ENCODE results near the gene SNN. TPM values are rescaled to one million over a fixed set of nuclear protein-coding genes. Genes with fewer than 3 reads are reported as not detected.
A peak's percentile ranks its signal among the peaks of the same experiment; 100 is the strongest.

Gene SNN
- total RNA-seq, 1 donor from 2014 or later, result 31.2 TPM

DNA sequence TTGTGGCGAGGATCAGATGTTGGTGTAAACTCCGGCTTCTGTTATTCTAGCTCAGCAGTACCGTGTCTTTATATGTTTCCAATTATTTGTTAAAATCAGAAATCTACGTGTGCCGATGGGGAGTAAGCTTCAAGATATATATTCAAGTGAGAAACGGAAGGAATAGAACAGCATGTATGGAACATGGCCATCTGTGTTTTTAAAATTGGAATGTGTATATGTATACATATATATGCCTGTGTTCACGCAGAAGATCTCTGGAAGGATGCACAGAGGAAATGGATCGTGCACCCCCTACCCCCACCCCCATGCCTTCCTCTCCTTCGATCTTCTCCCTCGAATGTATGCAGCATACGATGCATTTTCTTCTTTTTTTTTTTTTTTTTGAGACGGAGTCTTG, 7.7 kb upstream of the SNN start:
- no peak for DNase-seq (ENCODE audit: low spot score)
- intact Hi-C loops (cut with DNase I), result no loop called here

DNA sequence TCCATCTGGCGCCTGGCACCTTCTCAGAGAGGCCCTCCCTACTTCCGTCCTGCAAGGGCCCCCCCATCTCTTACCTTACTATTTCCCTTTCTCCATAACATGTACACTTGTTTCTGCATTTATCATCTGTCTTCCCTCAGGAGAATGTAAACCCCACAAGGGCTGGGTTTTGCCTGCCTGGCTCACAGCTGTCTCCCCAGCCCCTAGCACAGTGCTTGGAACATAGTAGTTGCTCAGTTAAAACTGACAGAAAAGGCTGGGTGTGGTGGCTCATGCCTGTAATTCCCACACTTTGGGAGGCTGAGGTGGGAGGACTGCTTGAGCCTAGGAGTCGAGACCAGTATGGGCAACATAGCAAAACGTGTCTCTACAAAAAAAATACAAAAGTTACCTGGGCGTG, 5.7 kb upstream of the SNN start:
- intact Hi-C loops (cut with DNase I), result no loop called here
- peak; percentile 50 for DNase-seq (ENCODE audit: low spot score)

DNA sequence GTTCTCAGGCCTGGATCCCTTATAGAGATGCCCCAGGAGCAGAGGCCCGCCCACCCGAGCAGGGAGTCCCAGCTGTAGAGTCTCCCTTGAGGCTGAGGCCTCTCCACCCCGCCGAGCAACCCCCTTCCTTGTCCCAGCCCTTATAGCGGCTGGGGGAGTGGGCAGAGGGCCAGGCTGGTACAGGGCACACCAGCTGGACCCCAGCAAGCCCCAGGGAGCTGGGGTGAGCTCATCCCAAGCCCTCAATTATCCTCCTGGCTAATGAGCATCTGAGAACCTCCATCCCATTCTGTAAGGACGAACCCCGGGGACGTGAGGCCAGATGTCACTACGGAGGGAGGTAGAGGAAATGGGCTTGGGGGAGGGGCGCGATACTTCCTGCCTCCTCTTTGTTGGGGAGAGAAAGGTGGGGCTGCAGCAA, 3.2 kb upstream of the SNN start:
- intact Hi-C loops (cut with DNase I), result no loop called here
- DNase-seq (ENCODE audit: low spot score), result peak; percentile 44

DNA sequence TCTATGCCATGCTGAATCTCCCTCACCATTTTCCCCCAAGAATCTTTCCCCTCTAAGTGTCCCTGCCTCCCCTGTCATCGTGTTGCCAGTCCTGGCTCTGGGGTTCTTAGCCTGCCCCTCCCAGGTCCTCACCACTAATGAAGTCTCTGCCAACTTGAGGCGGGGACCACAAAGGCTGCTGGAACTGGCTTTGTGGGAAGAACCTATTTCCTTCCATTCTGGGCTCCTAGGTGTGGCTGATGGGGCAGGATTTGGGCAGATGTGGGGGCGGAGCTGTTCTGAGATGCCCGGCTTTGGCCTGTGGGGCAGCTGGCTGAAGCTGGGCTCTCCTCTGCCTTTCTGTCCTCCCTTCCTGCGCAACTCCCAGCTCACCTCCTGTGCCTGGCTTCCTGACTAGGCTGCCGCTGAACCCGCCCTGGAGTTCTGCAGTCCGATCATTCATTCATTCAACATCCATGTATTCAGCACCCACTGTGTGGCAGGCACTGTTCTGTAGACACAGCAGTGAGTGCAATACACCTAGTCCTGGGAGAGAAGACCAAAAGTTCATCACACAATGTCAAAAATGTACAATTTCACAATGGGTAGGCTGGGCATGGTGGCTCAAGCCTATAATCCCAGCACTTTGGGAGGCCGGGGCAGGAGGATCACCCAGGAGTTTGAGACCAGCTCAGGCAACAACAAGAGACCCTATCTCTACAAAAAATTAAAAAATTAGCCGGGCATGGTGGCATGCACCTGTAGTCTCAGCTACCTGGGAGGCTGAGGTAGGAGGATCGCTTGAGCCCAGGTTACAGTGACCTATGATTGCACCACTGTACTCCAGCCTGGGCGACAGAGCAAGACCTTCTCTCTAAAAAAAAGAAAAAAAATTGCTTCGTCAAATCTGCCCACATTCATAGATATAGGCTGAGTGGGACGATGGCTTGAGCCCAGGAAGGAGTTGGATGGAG, 1.9 kb upstream of the SNN start:
- DNase-seq (ENCODE audit: low spot score), result no peak
- intact Hi-C loops (cut with DNase I), result no loop called here

DNA sequence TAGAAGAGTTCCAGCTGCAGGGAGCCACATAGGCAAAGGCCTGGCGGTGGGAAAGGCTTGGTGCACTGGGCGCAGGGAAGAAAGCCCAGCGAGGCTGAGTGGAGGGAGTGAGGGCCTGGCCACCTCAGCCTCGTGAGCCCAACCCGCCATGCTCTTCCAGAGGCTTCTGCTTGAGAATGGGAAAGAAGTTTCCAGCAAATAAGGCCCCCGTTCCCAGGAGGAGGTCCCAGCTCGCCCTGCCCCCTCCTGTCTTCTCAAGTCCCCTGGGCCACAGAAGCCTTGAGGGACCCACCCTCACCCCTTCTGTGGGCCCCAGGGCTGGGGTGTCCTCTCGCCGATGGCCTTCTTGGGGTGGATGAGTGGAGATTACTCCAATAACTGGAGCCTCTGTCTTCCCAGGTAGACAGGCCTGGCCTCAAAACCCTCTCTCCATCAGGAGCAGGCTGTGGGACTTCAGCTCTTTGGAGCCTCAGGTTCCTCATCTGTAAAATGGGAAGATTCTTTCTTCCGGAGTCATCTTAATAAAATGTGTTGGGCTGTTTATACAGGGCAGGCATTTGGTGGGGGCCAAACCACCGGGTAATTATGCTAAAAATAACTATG, 933 bp upstream of the SNN start:
- intact Hi-C loops (cut with DNase I), result no loop called here
- DNase-seq (ENCODE audit: low spot score), result no peak

DNA sequence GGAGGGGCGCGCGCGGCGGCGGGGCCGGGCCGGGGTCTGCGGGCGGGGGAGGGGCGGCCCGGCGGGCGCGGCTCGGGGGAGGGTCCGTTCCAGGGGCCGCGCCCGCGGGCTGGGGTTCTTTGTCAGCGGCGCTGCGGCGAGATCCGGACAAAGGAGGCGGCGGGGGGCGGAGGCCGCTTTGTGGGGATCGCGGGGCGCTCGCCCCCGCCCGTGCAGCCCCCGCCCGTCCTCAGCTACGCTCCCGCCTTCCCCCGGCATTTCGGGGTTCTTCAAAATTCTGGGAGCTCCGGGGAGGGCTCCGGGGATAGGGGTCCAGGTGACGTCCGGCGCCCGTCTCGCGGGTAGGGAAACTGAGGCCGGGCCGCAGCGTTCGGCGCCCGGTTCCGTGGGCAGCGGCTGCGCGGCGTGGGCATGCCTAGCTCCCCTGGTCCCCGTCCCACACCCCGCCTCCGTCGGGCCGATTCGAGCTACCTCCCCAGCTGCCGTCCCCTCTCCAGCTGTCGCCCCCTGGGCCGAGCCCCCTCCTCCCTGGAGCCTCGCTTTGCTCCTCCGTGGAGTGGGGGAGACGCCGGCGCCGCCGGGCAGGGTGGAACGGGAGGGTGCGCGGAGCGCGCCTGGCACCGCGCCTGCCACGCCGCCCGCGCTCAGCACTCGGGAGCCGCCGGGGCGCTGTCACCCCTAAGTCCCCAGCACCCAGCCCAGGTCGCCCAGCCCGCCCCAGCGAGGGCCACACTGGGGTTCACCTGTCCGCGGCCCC, 546 bp downstream of the SNN start:
- no peak for DNase-seq (ENCODE audit: low spot score)
- intact Hi-C loops (cut with DNase I), result no loop called here

DNA sequence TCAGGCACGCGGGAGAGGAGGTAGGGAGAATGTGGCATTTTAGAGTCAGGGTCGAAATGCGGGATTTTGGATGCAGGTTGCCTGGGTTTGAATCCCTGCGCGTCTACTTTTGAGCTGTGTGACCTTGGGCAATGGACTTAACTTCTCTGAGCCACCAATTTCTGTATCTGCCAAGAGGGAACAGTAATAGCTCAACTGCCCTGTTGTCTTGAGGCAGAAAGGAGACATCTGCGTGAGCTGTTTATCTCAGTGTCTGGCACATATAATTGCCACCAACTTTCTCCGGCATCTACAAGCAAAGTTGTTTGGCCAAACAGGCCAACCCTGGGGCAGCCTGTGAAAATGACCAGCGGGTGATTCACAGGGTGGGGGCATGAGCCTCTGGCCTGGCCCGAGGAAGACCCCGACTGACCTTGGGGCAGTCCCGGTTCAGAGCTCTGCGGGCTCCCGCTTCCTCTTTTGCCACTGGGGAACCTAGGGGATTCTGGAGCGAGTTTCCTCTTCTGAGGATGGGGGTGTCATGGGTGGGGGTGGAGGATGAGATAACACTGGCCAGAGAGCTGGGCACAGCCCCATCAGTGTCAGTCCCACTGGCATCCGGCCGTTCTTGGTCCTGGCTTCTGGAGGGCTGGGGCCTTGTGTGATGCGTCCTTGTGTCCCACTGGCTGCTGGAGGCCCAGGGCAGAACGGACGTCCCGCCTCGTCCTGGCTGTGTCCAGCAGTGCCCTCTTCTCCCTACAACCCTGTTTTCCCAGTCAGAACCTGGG, 1.3 kb downstream of the SNN start:
- intact Hi-C loops (cut with DNase I), result no loop called here
- DNase-seq (ENCODE audit: low spot score), result peak; percentile 87

DNA sequence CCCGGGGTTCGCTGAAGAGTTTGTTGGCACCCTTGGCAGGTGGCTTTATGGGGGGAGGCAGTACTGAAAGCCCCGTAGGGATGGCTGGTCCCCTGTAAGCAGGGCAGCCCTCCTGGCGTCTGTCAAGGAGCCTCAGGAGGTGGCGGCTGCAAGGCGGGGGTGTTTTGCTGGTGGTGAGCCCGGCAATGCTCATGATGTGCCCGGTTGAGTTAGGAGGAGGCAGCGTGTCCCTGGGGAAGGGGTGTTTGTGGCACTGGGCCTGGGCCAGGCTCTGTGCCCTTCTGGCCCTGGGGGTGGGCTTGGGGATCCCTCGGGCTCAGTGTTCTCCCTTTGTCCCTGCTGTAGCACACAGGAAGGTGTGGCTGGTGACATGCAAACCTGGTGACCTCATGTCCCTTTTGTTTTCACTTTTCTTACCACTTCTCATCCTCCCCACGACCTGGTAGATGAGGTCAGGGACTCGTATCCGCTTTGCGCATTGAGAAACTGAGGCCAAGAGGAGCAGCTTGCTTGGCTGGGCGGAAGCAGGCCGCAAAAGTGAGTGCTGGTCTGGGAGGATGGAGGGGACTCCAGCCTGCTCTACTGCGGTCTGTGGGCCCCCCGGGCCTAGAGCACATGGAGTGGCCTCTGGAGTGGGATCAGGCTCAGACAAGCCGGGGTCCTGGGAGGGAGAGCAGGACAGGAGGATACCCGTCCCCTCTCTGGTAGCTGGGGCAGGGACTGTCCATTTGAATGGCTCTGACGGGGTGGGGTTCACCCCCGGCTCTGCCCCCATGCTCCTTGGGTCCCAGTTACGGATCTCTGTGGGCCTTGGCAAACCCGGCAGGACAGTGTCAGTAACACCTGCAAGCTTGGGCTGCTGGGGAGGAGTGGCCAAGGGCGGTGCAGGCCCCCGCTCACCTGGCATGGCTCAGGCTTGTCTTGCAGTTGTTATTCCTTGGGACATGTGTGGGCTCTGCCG, 2.2 kb downstream of the SNN start:
- intact Hi-C loops (cut with DNase I), result no loop called here
- DNase-seq (ENCODE audit: low spot score), result no peak

DNA sequence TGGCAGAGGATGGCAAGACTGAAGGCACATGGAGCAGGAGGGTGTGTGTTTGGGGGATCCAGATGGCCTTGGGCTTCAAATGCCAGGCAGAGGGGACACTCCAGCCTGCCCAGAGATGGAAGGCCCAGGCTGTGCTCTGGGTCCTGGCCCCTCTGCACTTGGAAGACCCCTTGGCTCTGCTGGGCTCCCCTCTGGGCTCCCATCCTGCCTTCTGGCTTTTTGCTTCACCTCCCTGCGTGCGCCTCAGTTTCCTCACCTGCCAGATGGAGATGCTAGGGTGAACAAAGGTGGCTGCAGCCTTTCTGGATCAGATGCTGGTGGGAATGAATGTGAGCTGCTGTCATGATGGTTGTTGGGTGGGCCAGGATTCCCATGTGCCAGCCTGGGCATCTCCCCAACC, 3.0 kb downstream of the SNN start:
- intact Hi-C loops (cut with DNase I), result no loop called here
- DNase-seq (ENCODE audit: low spot score), result no peak

DNA sequence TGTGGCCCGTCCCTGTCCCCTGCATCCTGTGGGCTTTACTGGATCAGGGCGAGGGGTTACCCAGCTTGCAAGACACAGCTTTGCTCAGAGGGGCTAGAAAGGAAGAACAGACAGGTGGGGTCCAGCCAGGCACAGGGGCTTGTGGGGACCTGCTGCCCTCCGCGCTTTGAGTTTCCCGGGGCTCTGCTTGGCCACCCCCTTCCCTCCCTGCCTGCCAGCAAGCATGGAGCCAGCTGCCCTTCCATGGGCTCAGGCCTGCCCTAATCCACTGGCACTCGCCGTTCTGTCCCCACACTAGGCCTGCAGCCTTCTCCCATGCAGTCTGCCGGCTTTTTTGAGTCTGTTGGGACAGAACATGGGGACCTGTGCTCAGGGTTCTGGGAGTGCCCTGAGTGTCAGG, 3.4 kb downstream of the SNN start:
- intact Hi-C loops (cut with DNase I), result no loop called here
- no peak for DNase-seq (ENCODE audit: low spot score)

DNA sequence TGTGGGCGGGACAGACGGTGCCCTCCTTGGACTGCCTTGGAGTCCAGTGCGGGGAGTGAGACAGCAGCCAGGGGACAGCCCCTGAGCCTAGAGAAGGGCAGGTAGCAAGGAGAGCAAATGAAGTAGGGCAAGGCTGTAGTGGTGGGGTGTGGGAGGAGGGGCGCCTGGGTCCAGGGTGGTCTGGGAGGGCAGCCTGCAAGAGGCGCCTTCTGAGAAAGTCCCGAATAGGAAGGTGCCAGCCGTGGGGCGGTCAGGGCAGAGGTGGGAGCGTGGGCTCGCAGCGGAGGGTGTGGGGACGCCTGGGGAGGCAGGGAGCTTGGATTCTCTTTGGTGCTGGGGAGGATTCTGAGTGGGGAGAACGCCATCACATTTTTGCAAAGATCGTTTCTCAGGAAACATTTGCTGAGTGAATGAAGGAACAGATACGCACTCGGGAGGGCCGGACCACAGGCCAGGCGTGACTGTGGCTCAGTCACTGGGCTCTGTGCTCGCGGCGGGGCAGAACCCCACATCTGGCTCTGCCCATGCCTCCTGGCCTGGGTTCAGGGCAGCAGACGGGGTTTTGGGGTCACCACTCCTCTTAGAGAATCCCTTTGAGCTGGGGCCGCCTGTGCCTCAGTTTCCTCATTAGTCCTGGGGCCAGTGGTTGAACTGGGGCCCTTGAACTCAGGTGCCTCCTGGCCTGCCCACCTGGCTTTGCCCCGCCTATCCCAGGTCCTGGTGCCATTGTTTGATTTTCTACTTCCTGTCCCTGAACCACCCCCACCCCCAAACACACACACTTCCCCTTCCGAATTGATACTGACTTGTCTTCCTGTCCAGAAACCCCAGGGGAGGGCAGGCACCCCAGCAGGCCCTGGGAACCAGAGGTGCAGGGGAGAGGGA, 4.2 kb downstream of the SNN start:
- intact Hi-C loops (cut with DNase I), result no loop called here
- DNase-seq (ENCODE audit: low spot score), result no peak

DNA sequence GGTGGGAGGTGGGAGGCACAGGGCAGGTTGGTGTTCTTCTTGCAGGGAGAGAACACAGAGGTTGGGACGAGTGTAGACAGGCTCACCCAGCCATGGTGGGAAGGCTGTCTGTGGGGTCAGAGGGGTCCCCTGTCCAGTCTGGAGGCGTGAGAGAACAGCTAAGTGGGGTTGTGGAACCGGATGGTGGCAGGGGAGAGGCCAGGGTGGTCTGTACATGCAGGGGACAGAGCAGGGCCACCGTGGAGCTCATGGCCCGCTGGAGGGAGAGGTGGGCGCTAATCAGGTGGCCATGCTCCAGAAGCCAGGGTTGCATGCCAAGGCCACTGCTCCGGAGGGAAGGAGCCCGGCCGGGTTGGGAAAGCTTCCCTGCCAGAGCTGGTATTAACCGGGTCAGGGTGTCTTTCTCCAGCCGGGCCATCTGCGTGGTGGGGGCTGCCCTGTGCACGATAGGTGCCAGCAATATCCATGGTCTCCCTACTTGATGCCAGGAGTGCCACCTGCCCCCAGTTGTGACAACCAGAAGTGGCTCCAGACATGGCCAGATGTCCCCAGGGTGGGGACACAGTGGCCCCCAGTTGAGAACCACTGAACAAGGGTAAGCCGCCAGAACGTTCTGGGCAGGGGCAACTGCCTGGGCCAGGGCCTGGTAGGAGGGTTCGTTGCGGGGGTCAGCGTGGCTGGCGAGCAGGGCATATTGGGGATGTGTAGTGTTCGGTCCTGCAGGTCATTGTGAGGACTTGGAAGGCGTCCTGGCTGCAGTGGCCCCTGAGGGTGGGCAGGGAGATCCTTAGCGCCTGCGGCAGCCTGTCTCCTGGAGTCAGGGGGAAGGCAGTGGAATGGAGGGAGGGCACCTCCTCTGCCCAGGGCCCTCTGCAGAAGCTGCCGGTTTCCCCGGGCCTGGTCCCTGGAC, 5.1 kb downstream of the SNN start:
- DNase-seq (ENCODE audit: low spot score), result no peak

DNA sequence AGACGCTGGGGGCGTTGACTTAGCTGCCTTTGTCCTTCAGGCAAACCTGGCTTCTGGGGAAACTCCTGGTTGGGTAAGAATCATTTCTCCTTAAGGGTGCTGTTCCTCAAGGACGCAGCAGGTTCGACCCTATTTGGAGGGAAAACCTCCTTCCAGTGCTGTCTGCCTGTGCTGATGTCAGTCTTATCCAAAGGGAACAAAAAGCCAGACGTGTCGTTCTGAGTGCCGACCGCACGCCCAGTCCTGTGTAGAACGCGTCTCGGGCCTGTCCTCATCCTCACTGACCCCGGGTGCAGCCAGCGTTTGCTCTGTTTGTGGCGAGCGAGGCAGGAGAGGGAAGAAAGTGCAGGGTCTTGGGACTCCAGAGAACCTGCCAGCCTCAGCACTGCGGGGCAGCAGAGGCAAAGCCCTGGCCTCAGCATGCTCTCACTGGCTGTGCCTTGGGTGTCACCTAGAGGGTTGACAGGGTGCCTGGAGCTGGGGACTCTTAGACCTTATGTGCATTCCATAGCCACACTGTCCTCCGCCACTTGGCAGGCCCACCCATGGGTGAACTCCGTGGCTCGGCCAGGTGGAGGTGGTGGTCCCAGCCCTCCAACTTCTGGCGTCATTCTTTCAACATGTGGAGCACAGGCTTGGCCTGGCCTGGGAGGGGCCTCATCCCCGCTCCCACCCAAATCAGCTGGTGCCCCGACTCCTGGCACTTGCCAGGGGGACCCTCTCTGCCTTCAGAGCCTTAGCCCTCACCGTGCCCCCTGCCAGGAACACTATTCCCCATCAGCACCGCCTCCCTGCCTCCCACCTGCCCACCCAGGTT, 6.0 kb downstream of the SNN start:
- no peak for DNase-seq (ENCODE audit: low spot score)
- intact Hi-C loops (cut with DNase I), result no loop called here

More for the DNA sequence above, 5.1 kb downstream of the SNN start:
- intact Hi-C loops (cut with DNase I), result no loop called here

DNA sequence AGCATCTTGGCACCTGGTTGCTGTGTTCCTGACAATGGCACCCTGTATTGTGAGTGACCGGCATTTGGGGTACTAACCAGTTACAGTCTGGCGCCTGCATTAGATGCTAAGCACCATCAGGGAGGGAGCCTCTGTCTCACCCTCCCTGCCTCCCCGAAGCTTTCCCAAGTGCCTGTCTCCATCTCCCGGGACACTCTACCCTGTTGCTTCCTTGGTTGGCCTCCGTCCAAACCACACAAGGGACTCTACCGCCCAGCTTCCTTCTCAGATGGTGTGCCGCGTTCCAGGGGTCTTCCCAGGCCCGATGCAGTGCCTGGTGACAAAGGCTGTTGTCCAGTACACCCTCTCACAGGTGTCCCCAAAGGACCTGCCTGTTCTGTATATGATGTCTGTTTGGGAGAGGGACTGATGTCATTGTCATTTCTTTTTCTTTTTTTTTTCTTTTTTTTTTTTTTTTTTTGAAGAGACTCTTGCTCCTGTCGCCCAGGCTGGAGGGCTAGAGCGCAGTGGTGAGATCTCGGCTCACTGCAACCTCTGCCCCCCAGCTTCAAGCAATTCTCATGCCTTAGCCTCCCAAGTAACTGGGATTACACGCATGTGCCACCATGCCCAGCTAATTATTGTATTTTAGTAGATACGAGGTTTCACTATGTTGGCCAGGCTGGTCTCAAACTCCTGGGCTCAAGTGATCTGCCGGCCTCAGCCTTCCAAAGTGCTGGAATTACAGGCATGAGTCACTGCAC, 6.7 kb downstream of the SNN start:
- DNase-seq (ENCODE audit: low spot score), result no peak
- intact Hi-C loops (cut with DNase I), result no loop called here

Data from cardiac septum (tissue), 1 donor.